ENCODE results near the gene MBNL2.
"Not testable (repeated sequence)": the region's sequence is repeated elsewhere in the genome, so short reads cannot be mapped to it uniquely, and the experiment has no call there.

Gene MBNL2

DNA sequence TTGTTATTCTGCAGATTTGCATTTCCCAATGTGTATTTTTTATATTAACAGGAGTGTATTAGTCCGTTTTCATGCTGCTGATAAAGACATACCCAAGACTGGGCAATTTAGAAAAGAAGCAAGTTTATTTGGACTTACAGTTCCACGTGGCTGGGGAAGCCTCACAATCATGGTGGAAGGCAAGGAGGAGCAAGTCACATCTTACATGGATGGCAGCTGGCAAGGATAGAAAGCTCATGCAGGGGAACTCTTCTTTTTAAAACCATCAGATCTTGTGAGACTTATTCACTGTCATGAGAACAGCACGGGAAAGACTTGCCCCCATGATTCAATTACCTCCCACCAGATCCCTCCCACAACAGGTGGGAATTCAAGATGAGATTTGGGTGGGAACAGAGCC, 14.9 kb upstream of the MBNL2 start:
- in situ Hi-C loops (cut with MboI; ENCODE audit: low sequenced_read_pairs), result not testable (repeated sequence)

DNA sequence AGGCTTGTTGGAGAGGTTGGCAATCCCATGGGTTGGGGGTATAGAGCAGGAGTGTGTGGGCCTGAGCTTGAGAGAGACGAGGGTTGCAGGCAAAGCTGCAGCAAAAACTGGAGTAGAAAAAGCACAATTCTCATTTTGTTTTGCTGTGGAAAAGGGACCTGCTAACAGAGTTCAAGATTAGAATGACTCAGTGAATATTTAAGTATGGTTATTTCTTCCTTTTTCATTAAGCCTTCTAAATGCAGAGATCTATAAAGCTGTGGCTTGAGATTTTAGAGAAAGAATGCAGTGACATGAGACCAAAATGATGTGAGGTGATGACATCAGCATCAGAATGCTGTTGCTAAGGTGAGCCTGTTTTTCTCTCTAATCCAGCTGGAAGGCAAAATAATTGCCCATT, 10.8 kb upstream of the MBNL2 start:
- in situ Hi-C loops (cut with MboI; ENCODE audit: low sequenced_read_pairs), result no loop called here

DNA sequence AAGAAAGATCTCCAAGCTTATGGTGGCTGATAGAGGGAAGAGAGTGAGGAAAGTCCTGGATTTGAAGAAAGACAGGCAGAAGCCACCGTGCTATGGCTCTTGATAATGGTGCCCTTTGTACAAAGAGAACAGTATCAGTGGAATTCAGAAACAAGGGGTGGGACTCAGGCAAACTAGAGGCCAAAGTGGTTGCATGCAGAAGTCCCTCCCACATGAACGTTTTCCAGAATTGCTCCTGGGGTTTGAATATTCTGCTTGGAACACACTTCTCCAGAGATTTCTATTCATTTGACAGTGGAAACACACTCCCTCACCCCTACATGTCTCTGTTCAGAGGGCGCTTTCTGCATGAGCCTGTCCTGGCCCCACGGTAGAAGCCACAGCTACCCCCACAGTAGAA, 10.1 kb upstream of the MBNL2 start:
- in situ Hi-C loops (cut with MboI; ENCODE audit: low sequenced_read_pairs), result no loop called here

DNA sequence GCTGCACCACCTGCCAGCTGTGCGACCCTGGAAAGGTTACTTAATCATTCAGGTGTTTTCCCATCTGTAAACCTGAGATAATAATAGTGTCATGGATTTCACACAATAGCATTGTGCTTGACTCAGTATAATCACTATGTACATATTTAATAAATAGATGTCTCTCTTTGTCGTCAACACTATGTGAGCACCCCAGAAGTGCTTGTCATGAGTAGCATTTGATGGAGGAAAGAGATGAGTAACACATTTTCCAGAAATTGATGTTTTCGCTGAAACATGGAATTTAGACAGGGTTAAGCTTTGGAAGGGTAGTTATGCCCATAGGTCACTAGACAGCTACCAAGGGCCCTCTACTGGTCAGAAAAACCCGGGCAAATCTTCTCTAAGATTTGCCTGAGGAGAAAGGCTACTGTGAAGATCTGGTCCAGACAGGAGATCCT, 9.5 kb upstream of the MBNL2 start:
- in situ Hi-C loops (cut with MboI; ENCODE audit: low sequenced_read_pairs), result no loop called here

DNA sequence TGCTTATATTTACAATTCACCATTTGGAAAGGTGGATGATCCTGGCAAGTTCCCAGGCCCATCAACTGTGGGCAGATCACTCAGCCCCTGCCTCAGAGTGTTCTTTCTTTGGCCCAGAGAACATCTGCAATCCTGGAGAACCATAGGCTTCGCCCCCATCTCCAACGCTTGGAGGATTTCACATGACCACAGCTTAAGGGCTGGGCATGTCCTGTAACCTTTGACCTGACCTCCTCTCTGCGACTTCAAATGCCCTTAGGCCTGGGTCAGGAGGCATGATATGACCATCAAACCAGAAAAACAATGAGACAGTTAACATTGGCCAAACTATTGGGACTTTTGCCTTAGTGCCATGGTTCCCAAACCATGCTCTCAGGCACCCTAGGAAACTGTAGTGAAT, 7.2 kb upstream of the MBNL2 start:
- in situ Hi-C loops (cut with MboI; ENCODE audit: low sequenced_read_pairs), result no loop called here

DNA sequence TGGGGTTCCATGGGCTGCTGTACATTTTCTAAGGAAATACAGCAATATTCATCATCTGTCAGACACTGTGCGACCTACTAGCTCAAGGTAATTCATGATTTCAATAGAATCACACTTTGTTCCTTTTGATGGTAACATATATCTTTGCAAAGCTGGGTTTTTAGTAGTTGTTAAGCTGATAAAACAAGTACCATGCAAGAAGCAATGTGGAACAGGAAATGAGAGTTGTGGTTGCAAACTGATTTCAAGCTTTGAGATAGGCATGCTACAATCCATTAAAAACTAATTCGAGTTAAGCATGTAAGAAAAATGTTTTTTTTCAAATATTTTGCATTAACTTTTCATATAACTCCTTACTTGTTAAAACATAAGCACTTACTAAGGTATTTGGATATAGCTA, 6.8 kb upstream of the MBNL2 start:
- in situ Hi-C loops (cut with MboI; ENCODE audit: low sequenced_read_pairs), result no loop called here

DNA sequence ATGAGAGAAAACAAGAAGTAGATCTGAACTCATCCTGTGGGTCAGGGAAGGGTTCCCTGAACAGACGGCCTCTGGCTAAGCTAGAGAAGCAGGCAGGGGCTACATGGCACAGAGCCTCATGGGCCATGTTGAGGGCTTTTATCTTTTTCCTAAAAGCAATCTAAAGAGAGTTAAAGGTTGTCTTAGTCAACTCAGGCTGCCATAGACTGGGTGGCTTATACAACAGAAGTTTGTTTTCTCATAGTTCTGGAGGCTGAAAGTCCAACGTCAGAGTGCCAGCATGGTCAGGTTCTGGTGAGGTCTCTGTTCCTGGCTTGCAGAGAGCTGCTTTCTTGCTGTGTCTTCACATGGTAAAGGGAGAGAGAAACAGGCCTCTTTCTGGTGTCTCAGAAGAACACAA, 2.9 kb upstream of the MBNL2 start:
- in situ Hi-C loops (cut with MboI; ENCODE audit: low sequenced_read_pairs), result no loop called here

DNA sequence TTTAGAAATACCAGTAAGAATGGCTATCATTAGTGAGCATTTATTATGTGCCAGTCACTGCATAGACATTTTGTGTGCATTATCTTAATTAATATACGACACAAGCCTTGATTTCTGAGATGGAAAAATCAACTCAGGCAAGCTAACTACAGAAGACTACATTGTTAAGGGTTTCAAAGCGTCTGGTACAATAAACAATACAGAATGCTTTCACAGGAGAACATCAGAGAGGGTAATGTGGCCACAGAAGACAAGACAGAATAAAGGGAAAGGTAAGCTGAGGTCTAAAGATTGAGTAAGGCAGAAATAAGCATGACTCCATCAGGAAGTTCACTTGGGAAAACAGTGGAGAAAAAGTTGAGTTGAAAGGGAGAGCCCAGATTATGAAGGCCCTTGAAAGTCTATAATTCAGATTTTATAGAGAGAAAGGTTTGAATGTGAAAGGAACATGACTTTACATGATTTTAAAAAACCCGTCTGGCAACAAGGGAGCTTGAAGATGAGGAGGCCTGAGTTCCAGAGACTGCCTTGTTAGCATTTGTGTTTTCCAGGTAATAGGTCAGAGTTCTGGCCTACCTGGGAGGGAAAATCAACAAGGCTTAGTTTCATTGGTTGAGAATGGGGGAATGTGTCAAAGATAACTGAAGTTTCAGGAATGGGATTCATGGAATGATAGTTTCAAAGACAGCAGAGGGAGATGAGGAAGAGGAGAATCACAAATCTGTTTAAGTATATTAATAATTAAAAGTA, 1.8 kb upstream of the MBNL2 start:
- in situ Hi-C loops (cut with MboI; ENCODE audit: low sequenced_read_pairs), result no loop called here

DNA sequence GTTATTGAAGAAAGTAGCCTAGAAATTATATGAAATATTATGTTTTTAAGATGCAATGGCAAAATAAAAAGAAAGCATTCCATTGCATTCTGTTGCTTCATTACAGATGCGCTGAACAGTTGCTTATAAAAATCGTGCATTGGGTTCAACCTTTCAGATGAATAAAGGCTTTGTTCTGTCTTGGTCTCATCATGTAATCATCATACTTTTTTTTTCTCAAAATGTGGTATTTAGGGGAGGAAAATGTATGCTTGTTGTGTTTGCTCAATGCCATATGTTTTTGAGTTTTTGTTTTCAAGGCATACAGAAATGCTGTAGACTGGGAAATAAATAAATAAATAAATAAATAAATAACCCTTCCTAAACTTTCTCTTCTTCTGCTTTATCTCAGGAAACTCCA, 1.1 kb upstream of the MBNL2 start:
- in situ Hi-C loops (cut with MboI; ENCODE audit: low sequenced_read_pairs), result no loop called here

- in situ Hi-C loops (cut with MboI; ENCODE audit: low sequenced_read_pairs), result no loop called here
These were observed 667 bp upstream of the MBNL2 start for GRCh38 chr13:97221466-97221865.

DNA sequence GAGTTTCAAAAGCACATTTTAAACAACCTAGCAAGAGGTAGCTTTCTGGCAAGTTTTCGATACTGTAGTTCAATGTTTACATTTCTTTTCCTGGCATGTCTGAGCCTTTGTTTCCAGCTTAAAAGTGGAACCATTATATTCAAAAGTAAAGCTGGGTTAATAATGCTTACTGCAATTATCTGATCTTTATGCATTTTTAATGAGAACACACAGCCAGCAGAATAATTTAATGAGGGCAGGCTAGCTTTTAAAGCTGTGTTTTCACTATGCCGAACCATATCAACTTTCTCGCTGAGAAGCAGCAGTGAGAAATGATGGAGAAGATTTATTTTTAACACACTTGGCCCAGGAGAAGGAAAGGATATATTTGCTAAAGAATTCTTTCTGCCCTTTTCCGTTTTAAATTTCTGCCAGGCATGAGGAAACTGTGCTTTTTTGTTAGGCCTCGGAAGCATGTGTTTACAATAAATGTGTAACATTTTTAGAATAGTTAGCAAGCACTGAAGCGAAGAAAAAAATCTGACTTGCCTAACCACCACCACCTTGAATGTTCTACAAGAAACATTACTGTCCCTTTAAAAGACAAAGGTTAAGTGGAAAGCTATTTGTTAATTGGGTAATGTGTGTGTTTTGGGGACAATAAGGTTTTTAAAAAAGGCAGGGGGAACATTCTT, 1.0 kb downstream of the MBNL2 start:
- in situ Hi-C loops (cut with MboI; ENCODE audit: low sequenced_read_pairs), result no loop called here

DNA sequence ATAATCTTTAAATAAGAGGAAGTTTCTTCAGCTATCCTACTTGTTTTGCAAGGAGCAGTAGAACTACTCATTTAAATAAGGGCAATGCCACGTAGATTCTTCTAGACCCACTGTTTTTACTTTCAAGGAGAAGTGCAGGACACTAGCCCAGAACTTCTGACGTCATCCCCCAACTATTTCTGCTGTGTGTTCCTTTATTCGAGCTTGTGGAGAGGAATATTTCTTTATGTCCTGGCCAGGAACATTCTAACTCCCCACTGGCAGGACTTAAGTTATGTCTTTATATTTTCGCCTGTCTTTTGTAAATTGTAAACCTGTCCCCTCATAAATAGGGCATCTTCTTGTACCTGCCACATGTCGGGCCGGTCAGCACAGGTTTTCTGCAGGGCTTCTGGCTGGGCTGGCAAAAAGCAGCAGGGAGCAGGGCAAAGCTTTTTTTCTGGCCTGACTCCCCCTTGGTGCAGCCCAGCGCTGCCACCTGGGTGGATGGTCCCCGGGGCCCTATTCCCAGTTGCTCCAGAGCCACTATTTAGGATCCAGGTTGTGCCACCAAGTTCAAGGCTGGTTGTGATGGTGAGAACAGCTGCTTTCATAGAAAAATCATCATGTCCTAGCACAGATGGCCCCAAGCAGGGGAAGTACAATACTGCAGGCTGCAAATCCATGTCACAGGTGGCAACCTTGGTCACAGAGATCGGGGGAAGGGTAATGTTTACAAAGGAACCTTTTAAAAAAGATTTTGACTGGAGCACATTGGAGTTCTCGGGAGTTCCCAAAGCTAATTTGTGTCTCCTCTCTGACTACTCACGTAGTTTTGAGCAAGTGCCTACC, 1.8 kb downstream of the MBNL2 start:
- in situ Hi-C loops (cut with MboI; ENCODE audit: low sequenced_read_pairs), result no loop called here

GRCh38 chr13:97224544-97225300, 2.6 kb downstream of the MBNL2 start:
- in situ Hi-C loops (cut with MboI; ENCODE audit: low sequenced_read_pairs), result no loop called here

DNA sequence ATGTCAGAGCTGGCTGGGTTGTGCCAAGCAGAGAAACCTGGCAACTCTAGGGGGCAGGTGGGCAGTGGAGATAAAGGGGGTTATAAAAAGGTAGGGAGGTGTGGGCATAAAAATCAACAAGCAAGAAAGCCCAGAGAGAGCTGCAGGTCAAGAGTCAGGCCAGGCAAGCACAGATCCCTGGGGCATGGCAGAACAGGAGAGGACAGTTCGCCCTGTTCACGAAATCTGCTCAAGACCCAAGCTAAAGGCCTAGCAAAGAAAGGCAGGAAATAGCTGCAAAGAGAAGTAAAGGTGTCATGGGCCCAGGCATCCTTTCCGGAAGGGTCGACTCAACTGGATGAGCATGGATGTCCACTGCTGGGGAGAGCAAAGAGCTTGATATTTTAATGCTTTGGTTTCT, 3.4 kb downstream of the MBNL2 start:
- in situ Hi-C loops (cut with MboI; ENCODE audit: low sequenced_read_pairs), result no loop called here

DNA sequence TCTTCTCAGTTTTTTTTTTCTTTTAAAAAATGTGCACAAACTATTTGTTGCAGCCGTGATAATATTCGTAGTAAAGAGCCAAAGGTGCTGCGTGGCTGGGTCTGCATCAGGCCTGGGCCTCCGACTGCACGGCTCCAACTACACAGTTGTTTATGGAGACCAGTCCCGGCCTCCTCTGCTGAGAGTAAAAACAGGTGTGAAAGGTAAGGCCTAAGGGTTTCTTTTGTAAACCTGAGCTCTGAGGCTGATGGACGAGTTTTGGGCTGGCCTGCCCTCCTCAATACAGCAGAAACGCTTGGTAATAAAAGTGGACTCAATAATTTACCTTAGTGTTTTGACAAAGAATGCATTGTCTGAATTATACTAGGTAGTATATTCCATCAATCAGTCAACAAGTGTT, 3.9 kb downstream of the MBNL2 start:
- in situ Hi-C loops (cut with MboI; ENCODE audit: low sequenced_read_pairs), result no loop called here

DNA sequence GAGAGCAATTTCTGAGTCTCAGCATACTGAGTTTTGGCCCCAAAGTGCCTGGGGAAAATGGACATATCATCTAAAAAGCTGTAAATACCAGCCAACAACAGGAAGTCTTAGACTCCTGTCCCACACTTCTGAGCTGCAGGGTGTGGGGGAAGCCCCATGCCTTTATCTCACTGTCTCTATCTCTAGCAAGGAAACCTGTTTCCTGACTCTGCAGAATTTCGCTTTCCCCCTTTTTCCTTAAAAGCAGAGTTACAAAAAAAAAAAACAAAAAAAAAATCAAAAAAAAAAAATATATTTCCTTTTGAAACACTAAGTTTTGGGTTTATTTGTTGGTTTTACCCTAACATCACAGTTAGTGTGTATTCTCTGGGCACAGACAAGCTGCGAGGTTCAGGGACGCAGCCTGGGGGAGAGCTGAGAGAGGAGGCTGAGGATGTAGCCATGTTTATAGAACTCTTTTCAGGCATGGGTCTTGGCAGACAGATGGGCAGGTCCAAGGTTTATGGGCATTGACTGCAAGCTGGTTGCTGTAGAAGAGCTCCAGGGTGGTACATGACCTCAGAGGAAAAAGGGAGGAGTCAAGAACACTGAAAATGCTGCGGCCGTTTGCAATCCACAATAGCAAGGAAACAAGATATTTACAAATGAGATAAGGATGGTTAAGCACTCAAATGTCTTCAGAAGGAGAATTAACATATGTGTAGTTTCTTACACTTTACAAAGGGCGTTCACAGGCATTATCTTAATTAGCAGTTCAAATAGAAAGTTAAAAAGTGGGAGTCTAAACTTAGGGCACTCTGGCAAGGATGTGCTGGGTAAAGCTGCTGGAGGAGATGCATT, 4.9 kb downstream of the MBNL2 start:
- in situ Hi-C loops (cut with MboI; ENCODE audit: low sequenced_read_pairs), result no loop called here

GRCh38 chr13:97228850-97229521, 6.9 kb downstream of the MBNL2 start:
- in situ Hi-C loops (cut with MboI; ENCODE audit: low sequenced_read_pairs), result no loop called here

DNA sequence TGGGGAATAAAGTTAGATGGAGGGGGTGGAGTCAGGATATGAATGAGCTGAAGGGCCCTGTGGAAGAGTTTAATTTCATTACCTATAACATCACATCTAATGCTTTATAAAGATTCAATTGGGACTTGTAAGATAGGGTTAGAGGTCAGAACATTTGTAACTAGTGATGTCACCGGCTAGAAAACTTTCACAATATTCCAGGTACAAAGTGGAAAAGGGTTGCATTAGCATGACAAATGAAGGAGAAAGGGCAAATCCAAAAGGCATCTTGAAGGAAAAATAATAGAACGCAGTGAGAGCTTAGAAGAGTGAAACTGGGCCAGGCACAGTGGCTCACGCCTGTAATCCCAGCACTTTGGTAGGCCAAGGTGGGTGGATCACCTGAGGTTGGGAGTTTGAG, 7.6 kb downstream of the MBNL2 start:
- in situ Hi-C loops (cut with MboI; ENCODE audit: low sequenced_read_pairs), result no loop called here

DNA sequence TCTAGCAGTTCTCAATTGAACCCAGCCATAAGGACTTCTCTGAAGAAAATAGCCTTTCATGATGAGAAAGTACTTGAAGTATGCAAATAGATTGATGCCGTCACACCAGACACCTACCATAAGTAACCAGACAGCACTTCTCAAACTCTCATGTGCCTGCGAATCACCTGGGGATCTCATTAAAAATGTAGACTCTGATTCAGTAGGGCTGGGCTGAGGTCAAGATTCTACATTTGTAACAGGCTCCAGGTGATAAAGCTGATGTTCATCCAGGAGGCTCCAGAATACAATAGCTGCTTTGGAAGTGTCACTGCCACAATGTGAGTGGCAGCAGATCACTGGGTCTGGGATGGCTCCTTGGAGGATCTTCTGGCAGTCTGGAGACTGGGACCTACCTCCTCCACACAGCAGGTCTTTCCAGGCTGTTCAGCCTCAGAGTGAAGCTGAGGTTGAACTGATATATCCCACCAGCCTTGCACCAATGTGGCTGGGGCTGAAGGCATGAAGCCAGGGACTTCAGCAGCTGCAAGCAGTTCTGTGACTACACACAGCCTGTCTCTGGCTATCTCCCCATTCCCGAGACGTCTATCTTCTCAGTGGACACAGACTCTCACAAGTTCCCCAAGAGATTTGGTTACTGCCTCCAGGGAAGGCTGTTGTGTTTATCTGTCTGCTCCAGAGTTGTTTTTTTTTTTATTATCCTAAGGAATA, 9.1 kb downstream of the MBNL2 start:
- in situ Hi-C loops (cut with MboI; ENCODE audit: low sequenced_read_pairs), result no loop called here

Data from HL-60/S4 (cell line).